K562 (cell line): ENCODE data around the gene MGP. TPM values are rescaled to one million over a fixed set of nuclear protein-coding genes. Genes with fewer than 3 reads are reported as not detected.

Experiments used
- CBFA2T3 ChIP-seq: fragments of 450-650 bp; IDR thresholded peaks from 2 replicates; pipeline ENCODE4 v1.6.1; 2017
- HMGN3 ChIP-seq: IDR thresholded peaks from 2 replicates; pipeline ENCODE4 v1.6.1; 2011; ENCODE audit warnings: borderline replicate concordance, low read depth, mild to moderate bottlenecking, mixed read lengths, low read length; ENCODE audit not compliant: insufficient read length; ENCODE audit errors: extremely low read depth
- KDM4B ChIP-seq, 2 experiments: fragments of 450-650 bp in 1 of 2; sonication (generic) in 1 of 2; IDR thresholded peaks; 2 replicates each; pipeline ENCODE4 v1.6.1; 2016 to 2017; ENCODE audit warnings: borderline replicate concordance in 2 of 2, antibody characterized with exemption in 1 of 2, low read depth in 1 of 2, mild to moderate bottlenecking in 1 of 2
- MEIS2 ChIP-seq: fragments of 450-650 bp; IDR thresholded peaks from 2 replicates; pipeline ENCODE4 v1.6.1; 2014; ENCODE audit warnings: mild to moderate bottlenecking; ENCODE audit not compliant: partially characterized antibody
- PML ChIP-seq: IDR thresholded peaks from 2 replicates; pipeline ENCODE4 v1.6.1; 2012; ENCODE audit warnings: low read length, inconsistent platforms
- RBM17 ChIP-seq: fragments of 200-400 bp; formaldehyde crosslinking; IDR thresholded peaks from 2 replicates; pipeline ENCODE4 v1.6.1; 2017; ENCODE audit warnings: low read depth, mild to moderate bottlenecking, low read length, borderline replicate concordance
- RFX5 ChIP-seq: IDR thresholded peaks from 2 replicates; pipeline ENCODE4 v1.6.1; 2011; ENCODE audit warnings: low read depth, mild to moderate bottlenecking, improper control_type of control experiment, low read length
- SMAD4 ChIP-seq: fragments of 250-450 bp; sonication (Bioruptor Pico); conservative IDR thresholded peaks from 2 replicates; pipeline ENCODE4 v1.8.0; 2021; ENCODE audit warnings: inconsistent platforms, mild to moderate bottlenecking, moderate library complexity
- SREBF2 ChIP-seq: sonication (generic); formaldehyde crosslinking; IDR thresholded peaks from 2 replicates; pipeline ENCODE4 v1.4.0; 2020; ENCODE audit warnings: mild to moderate bottlenecking, missing genetic modification reagents
- SUPT5H ChIP-seq: fragments of 450-650 bp; IDR thresholded peaks from 2 replicates; pipeline ENCODE4 v1.6.1; 2016
- TBP ChIP-seq: optimal IDR thresholded peaks from 2 replicates; pipeline ENCODE3; 2011; ENCODE audit warnings: low read depth, low read length, improper control_type of control experiment
- THRAP3 ChIP-seq: fragments of 450-650 bp; IDR thresholded peaks from 2 replicates; pipeline ENCODE4 v1.6.1; 2016; ENCODE audit warnings: mild to moderate bottlenecking, inconsistent platforms, borderline replicate concordance
- XRCC3 ChIP-seq: fragments of 450-650 bp; IDR thresholded peaks from 2 replicates; pipeline ENCODE4 v1.6.1; 2017; ENCODE audit warnings: mild to moderate bottlenecking, moderate library complexity
- YBX1 ChIP-seq: fragments of 450-650 bp; IDR thresholded peaks from 2 replicates; pipeline ENCODE4 v1.7.1; 2016; ENCODE audit warnings: mild to moderate bottlenecking
- YY1 ChIP-seq, 3 experiments: IDR thresholded peaks; 2 replicates each; pipeline ENCODE4 v1.6.1; 2011; ENCODE audit warnings: low read length in 2 of 3, mild to moderate bottlenecking in 2 of 3, moderate library complexity in 2 of 3, borderline replicate concordance in 1 of 3, control low read depth in 1 of 3, low read depth in 1 of 3; ENCODE audit not compliant: insufficient read depth in 3 of 3, insufficient replicate concordance in 2 of 3, control insufficient read depth in 1 of 3, insufficient read length in 1 of 3; ENCODE audit errors: extremely low read depth in 1 of 3
- ZNF121 ChIP-seq: sonication (generic); formaldehyde crosslinking; conservative IDR thresholded peaks from 2 replicates; pipeline ENCODE4 v1.8.0; 2022; ENCODE audit warnings: missing genetic modification reagents
- ZNF316 ChIP-seq: fragments of 450-650 bp; IDR thresholded peaks from 2 replicates; pipeline ENCODE4 v1.6.1; 2016
- ZNF644 ChIP-seq: fragments of 200-800 bp; sonication (Bioruptor generic); IDR thresholded peaks from 2 replicates; pipeline ENCODE4 v1.6.1; 2016; ENCODE audit warnings: low read depth, missing genetic modification characterization, missing compliant biosample characterization
- ZNF668 ChIP-seq: fragments of 250-450 bp; sonication (Bioruptor Pico); IDR thresholded peaks from 2 replicates; pipeline ENCODE4 v1.8.0; 2022; ENCODE audit warnings: mild to moderate bottlenecking, inconsistent platforms
- ZNF695 ChIP-seq: fragments of 450-650 bp; formaldehyde crosslinking; IDR thresholded peaks from 2 replicates; pipeline ENCODE4 v1.4.0; 2020; ENCODE audit warnings: mild to moderate bottlenecking, moderate library complexity
- ZNF717 ChIP-seq: fragments of 250-450 bp; sonication (Bioruptor Pico); IDR thresholded peaks from 2 replicates; pipeline ENCODE4 v1.5.0; 2021
- polyA plus RNA-seq, 8 experiments: library from polyadenylated mRNA; depleted of rRNA in 4 of 8; stranded (reverse) in 5 of 8; unstranded in 3 of 8; fragments of >200 nt; fragmentation: Nextera tagmentation in 2 of 8; fragmentation: Illumina TruSeq in 1 of 8; extraction: Ambion mirVana in 2 of 8; extraction: Trizol in 1 of 8; gene quantifications; 2 replicates each; pipeline versions ENCODE4 v1.2.1 to v1.2.3, GENCODE V29; 2011 to 2014; ENCODE audit warnings: inconsistent platforms in 1 of 8, missing spikeins in 1 of 8
- total RNA-seq, 7 experiments: library from RNA; depleted of rRNA in 6 of 7; stranded (reverse); fragments of >200 nt in 6 of 7; fragmentation: Illumina TruSeq in 2 of 7; extraction: Trizol in 2 of 7; gene quantifications; 2 replicates each; pipeline versions ENCODE4 v1.2.1 to v1.2.3, GENCODE V29; 2011 to 2021; ENCODE audit warnings: low replicate concordance in 1 of 7
- TF ChIP-seq, protein P1 (sequence below): fragments of 250-450 bp; sonication (Bioruptor Pico); IDR thresholded peaks from 2 replicates; pipeline ENCODE4 v1.8.0; 2022; ENCODE audit warnings: moderate library complexity, mild to moderate bottlenecking, inconsistent platforms
- TF ChIP-seq, protein P2 (sequence below): IDR thresholded peaks from 2 replicates; pipeline ENCODE4 v1.6.1; 2016; ENCODE audit warnings: missing genetic modification characterization, missing compliant biosample characterization
- TF ChIP-seq, protein P3 (sequence below): sonication (generic); IDR thresholded peaks from 2 replicates; pipeline ENCODE4 v1.6.1; 2016
- TF ChIP-seq, protein P4 (sequence below): sonication (generic); formaldehyde crosslinking; IDR thresholded peaks from 2 replicates; pipeline ENCODE4 v1.8.0; 2022; ENCODE audit warnings: mild to moderate bottlenecking, low read depth, missing genetic modification reagents

Gene MGP
- total and polyA plus RNA-seq, 9 of the 15 experiments (the other 6 are each of a cell fraction or from before 2014, with no cell fraction given): 1.2 TPM; not detected in 8

DNA sequence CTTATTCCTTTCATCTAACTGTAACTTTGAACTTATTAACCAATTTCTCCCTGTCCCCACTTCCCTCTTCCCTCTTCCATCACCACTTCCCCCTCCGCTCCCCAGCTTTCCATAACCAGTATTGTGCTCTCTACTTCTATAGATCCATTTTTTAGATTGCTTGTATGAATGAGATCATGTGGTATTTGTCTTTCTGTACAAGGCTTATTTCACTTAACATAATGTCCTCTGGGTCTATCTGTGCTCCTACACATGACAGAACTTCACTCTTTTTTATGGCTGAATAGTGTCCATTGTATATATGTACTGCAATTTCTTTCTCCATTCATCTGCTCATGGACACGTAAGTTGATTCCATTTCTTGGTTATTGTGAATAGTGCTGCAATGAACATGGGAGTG is 38.3 kb upstream of the MGP start (continued):
- TF ChIP-seq HMGN3 (no peak), PML (peak; percentile 94), XRCC3 (no peak), YBX1 (no peak), ZNF695 (no peak), SUPT5H (peak; percentile 67), KDM4B (IDR thresholded peaks at IDR 0.05; ENCODE audit: borderline replicate concordance in 2 of 2, low read depth in 1 of 2) (no peak), ZNF668 (no peak), ZNF717 (CRISPR knock-in tag) (0 out of 2 replicates have a peak, but pooled peaks have one; percentile 37), ZNF121 (CRISPR knock-in tag) (no peak), RFX5 (no peak), SREBF2 (CRISPR knock-in tag) (no peak), ZNF316 (peak; percentile 41), THRAP3 (no peak), MEIS2 (no peak), CBFA2T3 (no peak), SMAD4 (CRISPR knock-in tag) (no peak), RBM17 (no peak), ZNF644 (tag) (no peak), YY1 (IDR thresholded peaks at IDR 0.05; ENCODE audit: borderline replicate concordance in 1 of 3, control insufficient read depth in 1 of 3, extremely low read depth in 1 of 3, insufficient read depth in 3 of 3, insufficient read length in 1 of 3, insufficient replicate concordance in 2 of 3, low read depth in 1 of 3, low read length in 2 of 3) (no peak), TBP (peak; percentile 73)
- TF ChIP-seq, protein P1, sequence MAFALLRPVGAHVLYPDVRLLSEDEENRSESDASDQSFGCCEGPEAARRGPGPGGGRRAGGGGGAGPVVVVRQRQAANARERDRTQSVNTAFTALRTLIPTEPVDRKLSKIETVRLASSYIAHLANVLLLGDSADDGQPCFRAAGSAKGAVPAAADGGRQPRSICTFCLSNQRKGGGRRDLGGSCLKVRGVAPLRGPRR (CRISPR knock-in tag): no peak
- TF ChIP-seq, protein P2, sequence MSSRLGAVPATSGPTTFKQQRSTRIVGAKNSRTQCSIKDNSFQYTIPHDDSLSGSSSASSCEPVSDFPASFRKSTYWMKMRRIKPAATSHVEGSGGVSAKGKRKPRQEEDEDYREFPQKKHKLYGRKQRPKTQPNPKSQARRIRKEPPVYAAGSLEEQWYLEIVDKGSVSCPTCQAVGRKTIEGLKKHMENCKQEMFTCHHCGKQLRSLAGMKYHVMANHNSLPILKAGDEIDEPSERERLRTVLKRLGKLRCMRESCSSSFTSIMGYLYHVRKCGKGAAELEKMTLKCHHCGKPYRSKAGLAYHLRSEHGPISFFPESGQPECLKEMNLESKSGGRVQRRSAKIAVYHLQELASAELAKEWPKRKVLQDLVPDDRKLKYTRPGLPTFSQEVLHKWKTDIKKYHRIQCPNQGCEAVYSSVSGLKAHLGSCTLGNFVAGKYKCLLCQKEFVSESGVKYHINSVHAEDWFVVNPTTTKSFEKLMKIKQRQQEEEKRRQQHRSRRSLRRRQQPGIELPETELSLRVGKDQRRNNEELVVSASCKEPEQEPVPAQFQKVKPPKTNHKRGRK: no peak
- TF ChIP-seq, protein P3, sequence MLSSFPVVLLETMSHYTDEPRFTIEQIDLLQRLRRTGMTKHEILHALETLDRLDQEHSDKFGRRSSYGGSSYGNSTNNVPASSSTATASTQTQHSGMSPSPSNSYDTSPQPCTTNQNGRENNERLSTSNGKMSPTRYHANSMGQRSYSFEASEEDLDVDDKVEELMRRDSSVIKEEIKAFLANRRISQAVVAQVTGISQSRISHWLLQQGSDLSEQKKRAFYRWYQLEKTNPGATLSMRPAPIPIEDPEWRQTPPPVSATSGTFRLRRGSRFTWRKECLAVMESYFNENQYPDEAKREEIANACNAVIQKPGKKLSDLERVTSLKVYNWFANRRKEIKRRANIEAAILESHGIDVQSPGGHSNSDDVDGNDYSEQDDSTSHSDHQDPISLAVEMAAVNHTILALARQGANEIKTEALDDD: no peak
- TF ChIP-seq, protein P4, sequence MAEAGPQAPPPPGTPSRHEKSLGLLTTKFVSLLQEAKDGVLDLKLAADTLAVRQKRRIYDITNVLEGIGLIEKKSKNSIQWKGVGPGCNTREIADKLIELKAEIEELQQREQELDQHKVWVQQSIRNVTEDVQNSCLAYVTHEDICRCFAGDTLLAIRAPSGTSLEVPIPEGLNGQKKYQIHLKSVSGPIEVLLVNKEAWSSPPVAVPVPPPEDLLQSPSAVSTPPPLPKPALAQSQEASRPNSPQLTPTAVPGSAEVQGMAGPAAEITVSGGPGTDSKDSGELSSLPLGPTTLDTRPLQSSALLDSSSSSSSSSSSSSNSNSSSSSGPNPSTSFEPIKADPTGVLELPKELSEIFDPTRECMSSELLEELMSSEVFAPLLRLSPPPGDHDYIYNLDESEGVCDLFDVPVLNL (CRISPR knock-in tag): no peak
